Kasumi-1 (cell line): Measurements from ENCODE around the gene OR6C70.
"Not testable (repeated sequence)": the region's sequence is repeated elsewhere in the genome, so short reads cannot be mapped to it uniquely, and the experiment has no call there.

ENCODE experiments used
- DNase-seq, 2 experiments: peaks; one replicate each; lab custom pipeline; 2025; lab: John Stamatoyannopoulos, UW

Gene OR6C70

GRCh38 chr12:55470088-55470829, at the start of gene OR6C70:
Gene OR6C70 (minus strand): TSS chr12:55470138. CDS start chr12:55470138, 0 bp downstream.
- no peak for DNase-seq

- no peak for DNase-seq
These were observed 46.5 kb upstream of the OR6C70 start for GRCh38 chr12:55516391-55516790.

DNA sequence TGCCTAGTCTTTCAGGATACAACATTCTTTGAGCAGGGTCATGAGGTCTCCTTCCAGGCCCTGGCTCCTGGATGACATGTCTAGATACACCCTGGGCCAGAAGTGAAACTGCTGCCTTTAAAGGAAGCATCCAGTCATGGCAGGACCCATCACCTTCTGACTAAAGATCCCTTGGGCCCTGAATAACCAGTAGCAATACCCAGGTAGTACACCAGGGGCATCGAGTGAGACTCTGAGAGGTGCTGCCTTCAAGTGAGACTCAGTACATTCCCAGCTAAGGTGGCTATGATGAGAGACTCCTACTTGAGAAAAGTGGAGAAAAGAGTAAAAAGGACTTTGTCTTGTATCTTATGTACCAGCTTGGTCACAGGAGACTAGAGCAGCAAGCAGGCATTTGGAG, 45.8 kb upstream of the OR6C70 start:
- no peak for DNase-seq

DNA sequence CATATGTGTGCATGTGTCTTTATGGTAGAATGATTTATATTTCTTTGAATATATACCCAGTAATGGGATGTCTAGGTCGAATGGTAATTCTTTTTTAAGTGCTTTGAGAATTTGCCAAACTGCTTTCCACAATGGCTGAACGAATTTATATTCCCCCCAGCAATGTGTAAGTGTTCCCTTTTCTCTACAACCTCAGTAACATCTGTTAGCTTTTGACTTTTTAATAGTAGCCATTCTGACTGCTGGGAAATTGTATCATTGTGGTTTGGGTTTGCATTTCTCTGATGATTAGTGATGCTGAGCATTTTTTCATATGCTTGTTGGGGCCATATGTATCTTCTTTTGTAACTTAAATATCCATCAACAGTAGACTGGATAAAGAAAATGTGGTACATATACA, 31.7 kb upstream of the OR6C70 start:
- DNase-seq, result no peak

DNA sequence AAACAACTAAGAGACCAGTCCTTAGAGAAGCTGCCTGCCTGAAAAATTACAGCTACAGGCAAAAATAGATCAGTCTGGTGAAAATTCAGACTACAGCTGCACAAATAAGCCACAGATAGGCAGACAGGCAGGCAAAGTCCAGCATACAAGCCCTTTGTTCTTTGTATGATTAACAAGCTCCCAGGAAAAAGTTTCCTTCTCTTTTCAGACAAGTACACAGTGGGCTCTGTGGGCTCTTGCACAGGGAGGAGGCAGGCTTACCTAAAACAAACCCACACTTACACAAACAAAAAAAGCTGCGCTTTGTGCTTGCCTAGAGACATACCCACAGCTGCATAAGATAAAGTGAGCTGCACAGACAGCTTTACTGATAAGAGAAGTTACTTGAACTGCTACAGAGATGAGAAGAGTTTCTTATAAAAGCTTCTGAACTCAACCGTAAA, 29.9 kb upstream of the OR6C70 start:
- DNase-seq, result no peak

- DNase-seq, result no peak
These were observed 29.3 kb upstream of the OR6C70 start for GRCh38 chr12:55499231-55499630.

- no peak for DNase-seq
These were observed 25.6 kb upstream of the OR6C70 start for GRCh38 chr12:55495490-55495889.

- DNase-seq, result no peak
These were observed 22.1 kb upstream of the OR6C70 start, which contains the start of gene OR6C68 for GRCh38 chr12:55492078-55492477. Gene OR6C68 (plus strand): TSS chr12:55492378. CDS start chr12:55492378, 0 bp downstream.

- DNase-seq, result not testable (repeated sequence)
These were observed 14.3 kb upstream of the OR6C70 start for GRCh38 chr12:55484284-55484683.

DNA sequence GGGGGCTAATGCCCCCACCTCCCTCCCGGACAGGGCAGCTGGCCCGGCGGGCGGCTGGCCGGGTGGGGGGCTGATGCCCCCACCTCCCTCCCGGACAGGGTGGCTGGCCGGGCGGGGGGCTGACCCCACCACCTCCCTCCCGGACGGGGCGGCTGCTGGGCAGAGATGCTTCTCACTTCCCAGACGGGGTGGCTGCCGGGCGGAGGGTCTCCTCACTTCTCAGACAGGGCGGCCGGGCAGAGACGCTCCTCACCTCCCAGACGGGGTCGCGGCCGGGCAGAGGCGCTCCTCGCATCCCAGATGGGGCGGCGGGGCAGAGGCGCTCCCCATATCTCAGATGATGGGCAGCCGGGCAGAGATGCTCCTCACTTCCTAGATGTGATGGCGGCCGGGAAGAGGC, 9.2 kb upstream of the OR6C70 start:
- not testable (repeated sequence) for DNase-seq

DNA sequence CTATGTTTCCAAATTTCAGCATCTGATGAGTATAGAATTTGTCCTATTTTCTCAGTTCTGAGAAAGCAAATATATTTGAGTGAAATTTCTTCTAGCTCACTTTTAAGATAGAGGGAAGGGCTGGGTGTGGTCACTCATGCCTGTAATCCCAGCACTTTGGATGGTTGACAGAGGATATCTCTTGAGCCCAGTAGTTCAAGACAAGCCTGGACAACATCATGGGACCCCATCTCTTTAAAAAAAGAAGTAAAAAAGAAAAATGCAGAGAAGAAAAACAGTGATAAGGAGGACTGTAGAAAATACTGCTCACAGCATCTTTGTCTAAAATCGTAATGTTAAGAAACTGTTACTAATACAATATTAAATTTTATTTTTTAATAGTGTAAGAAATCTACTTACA, 2.3 kb upstream of the OR6C70 start:
- no peak for DNase-seq

GRCh38 chr12:55469291-55469690, 647 bp downstream of the OR6C70 start:
- DNase-seq, result no peak

- no peak for DNase-seq
These were observed 2.1 kb downstream of the OR6C70 start for GRCh38 chr12:55467836-55468235.

- DNase-seq, result not testable (repeated sequence)
These were observed 5.0 kb downstream of the OR6C70 start for GRCh38 chr12:55464926-55465325.

- DNase-seq, result no peak
These were observed 21.1 kb downstream of the OR6C70 start for GRCh38 chr12:55448825-55449224.

DNA sequence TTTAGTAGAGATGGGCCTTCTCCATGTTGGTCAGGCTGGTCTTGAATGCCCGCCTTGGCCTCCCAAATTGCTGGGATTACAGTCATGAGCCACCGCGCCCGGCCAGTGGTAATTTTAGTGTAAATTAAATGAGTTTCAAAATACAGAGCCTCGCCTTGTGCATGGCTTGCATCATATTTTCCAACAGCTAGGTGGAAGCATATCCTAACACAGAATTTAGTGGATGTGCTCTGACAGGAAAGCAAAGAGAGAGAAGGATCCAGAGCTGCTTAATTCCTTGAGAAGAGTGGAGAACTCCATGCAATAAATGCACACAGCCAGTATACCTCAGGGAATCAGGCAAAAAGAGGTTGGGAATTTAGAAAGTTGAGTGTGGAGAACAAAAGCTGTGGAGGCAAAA, 23.6 kb downstream of the OR6C70 start:
- DNase-seq, result no peak

DNA sequence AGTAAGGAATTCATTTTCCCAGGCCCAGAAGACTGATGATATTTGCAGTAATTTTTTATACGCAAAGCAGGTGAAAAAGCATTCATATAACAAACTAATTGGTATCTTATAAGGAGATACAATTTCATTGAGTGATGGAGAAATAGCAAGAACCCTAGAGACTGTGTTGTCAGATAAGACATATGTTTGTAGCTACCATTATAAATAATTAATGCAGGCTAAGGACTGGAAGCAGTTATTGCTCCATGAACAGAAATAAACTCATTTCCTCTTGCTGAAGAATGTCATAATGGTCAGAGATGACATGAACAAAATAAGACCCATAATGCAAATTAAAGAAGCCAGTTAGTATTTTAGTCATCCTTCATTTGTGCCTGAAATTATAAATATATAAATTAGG, 24.6 kb downstream of the OR6C70 start:
- no peak for DNase-seq

- no peak for DNase-seq
These were observed 26.2 kb downstream of the OR6C70 start, which contains the start of gene OR6C2 for GRCh38 chr12:55443776-55444175. Gene OR6C2 (plus strand): TSS chr12:55444076. CDS start chr12:55452214, 8,138 bp downstream.

DNA sequence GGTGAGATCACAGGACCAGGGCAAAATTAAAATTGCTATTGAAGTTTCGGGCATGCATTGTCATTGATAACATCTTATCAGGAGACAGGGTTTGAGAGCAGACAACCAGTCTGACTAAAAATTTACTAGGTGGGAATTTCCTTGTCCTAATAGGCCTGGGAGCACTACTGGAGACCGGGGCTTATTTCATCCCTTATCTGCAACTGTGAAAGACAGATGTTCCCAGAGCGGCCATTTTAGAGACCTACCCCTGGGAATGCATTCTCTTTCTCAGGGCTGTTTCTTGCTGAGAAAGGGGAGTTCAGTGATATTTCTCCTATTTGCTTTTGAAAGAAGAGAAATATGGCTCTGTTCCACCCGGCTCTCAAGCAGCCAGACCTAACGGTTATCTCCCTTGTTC, 28.7 kb downstream of the OR6C70 start:
- DNase-seq, result not testable (repeated sequence)

- no peak for DNase-seq
These were observed 41.4 kb downstream of the OR6C70 start for GRCh38 chr12:55428331-55429243.

DNA sequence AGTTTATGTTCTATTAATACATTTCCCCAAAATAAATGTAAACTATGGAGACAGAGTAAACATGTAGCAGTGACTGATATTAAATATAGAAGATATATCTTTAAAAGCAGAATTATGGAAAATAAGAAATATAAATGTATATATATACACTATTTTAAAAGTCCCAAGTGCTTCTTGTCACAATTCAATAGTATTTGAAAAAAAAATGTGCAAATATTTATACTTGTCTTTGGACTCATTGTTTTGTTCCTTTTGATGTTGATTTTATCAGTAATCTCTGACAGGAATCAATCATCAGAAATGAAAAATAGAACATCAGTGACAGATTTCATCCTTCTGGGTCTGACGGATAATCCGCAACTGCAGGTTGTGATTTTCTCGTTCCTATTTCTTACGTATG, 44.0 kb downstream of the OR6C70 start, which contains the start of gene OR6C76:
OR6C76 (plus strand) TSS at position 301 of the 400 bp plus-strand sequence; CDS start at position 301, 0 bp downstream.
- no peak for DNase-seq

GRCh38 chr12:55420307-55420962, 49.5 kb downstream of the OR6C70 start:
- DNase-seq, result no peak
